Endodermal cell (in vitro differentiated cells): ENCODE results near the gene ZNF407. TPM values are rescaled to one million over a fixed set of nuclear protein-coding genes. Genes with fewer than 3 reads are reported as not detected.
A peak's percentile ranks its signal among the peaks of the same experiment; 100 is the strongest.

Experiments used
- DNase-seq: peaks from one replicate; pipeline ENCODE4 v3.0.0-alpha.2; 2017
- H3K27ac ChIP-seq: 2 replicates; pipeline ENCODE4 v1.5.1; 2013; ENCODE audit warnings: mild to moderate bottlenecking, low read depth, low read length, moderate library complexity
- H3K27me3 ChIP-seq: 2 replicates; pipeline ENCODE4 v1.6.1; 2013; ENCODE audit warnings: mild to moderate bottlenecking, low read length, moderate library complexity; ENCODE audit not compliant: insufficient read depth, control insufficient read depth, poor library complexity, severe bottlenecking
- H3K36me3 ChIP-seq: 2 replicates; pipeline ENCODE4 v1.7.0; 2013; ENCODE audit warnings: mild to moderate bottlenecking, low read length, moderate library complexity; ENCODE audit not compliant: control insufficient read depth, insufficient read depth
- H3K4me1 ChIP-seq: one replicate; pipeline ENCODE4 v1.7.0; 2013; ENCODE audit warnings: low read length; ENCODE audit not compliant: control insufficient read depth, insufficient read depth
- H3K4me3 ChIP-seq: 2 replicates; pipeline ENCODE4 v1.5.1; 2013; ENCODE audit warnings: mild to moderate bottlenecking, low read length, moderate library complexity
- H3K9ac ChIP-seq: 2 replicates; pipeline ENCODE4 v1.6.1; 2013; ENCODE audit warnings: mild to moderate bottlenecking, low read length, moderate library complexity; ENCODE audit not compliant: poor library complexity, severe bottlenecking; ENCODE audit errors: extremely low read depth
- H3K9me3 ChIP-seq: 2 replicates; pipeline ENCODE4 v1.6.1; 2013; ENCODE audit warnings: mild to moderate bottlenecking, low read length, moderate library complexity; ENCODE audit not compliant: control insufficient read depth
- H3K27ac Mint-ChIP-seq: 2 replicates; pipeline ENCODE4 v1.8.0; 2020; ENCODE audit warnings: mixed read lengths
- H3K27me3 Mint-ChIP-seq: 2 replicates; pipeline ENCODE4 v1.8.0; 2021; ENCODE audit warnings: mild to moderate bottlenecking, mixed read lengths; ENCODE audit not compliant: insufficient read depth
- H3K36me3 Mint-ChIP-seq: 2 replicates; pipeline ENCODE4 v1.8.0; 2020; ENCODE audit warnings: low read depth, mixed read lengths
- H3K4me1 Mint-ChIP-seq: 2 replicates; pipeline ENCODE4 v1.8.0; 2020; ENCODE audit warnings: mixed read lengths
- H3K4me3 Mint-ChIP-seq: 2 replicates; pipeline ENCODE4 v1.8.0; 2020; ENCODE audit warnings: mild to moderate bottlenecking, moderate library complexity, mixed read lengths
- H3K9me3 Mint-ChIP-seq: 2 replicates; pipeline ENCODE4 v1.8.0; 2020; ENCODE audit warnings: mild to moderate bottlenecking, mixed read lengths
- WGBS, 2 experiments: methylation state at CpG; one replicate each; pipeline versions ENCODE4 v1.1.5 to v1.1.7; 2013; ENCODE audit warnings: missing lambda C conversion rate in 2 of 2, mixed read lengths in 1 of 2; ENCODE audit not compliant: insufficient coverage in 1 of 2, insufficient read length in 1 of 2; 5-methylcytosine and 5-hydroxymethylcytosine counted together
- total RNA-seq, 2 donors: library from RNA; stranded (reverse); fragmentation: NEBNext Ultra II Directional in 1 of 2; extraction: Animal tissue kit (Norgen Biotek cat#: 25700) in 1 of 2; gene quantifications; 2 replicates in 1 of 2; 3 replicates in 1 of 2; pipeline ENCODE4 v1.2.1, GENCODE V29; 2021
- TF ChIP-seq, protein P1 (sequence below): fragments of 200-600 bp; sonication (generic); conservative IDR thresholded peaks from 2 replicates; pipeline ENCODE4 v1.5.0; 2021; ENCODE audit warnings: antibody characterized with exemption, mild to moderate bottlenecking

Gene ZNF407
- total RNA-seq, 2 donors from 2014 or later, result 7.6 to 13.1 TPM

DNA sequence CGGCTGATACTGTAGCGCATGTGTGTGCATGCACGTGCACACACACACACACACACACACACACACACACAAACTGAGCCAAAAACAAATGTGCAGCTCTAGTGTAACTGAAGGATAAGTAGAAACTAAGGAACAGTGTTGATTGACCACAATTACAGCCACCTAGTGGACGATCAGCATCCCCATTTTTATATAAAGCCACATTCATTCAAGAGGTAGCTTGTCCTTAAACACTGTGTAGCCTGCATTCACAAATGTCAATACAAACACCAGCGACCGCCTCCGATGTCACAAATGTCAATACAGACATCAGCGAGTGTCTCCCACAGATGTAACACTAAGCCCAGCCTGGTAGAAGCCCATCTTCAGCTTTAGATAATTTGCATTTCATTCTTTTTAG, 443.9 kb downstream of the ZNF407 start:
- Histone ChIP-seq H3K4me1 (no peaks in the 10 kb centered on the region), H3K27ac (no peak overlapping the region), H3K4me3 (no peak overlapping the region), H3K9me3 (no peaks in the 10 kb centered on the region), H3K9ac (no peak overlapping the region), H3K36me3 (no peaks in the 10 kb centered on the region), H3K27me3 (no peaks in the 10 kb centered on the region)
- WGBS, 2 experiments, result 67 to 91% methylated on average over 1 to 8 of the region's 8 CpGs
- Mint-ChIP-seq H3K27me3 (no peaks in the 10 kb centered on the region), H3K4me1 (peaks cover 4% of the 10 kb centered on the region), H3K36me3 (no peaks in the 10 kb centered on the region), H3K9me3 (no peaks in the 10 kb centered on the region), H3K4me3 (no peak overlapping the region), H3K27ac (no peak overlapping the region)
- TF ChIP-seq, protein P1, sequence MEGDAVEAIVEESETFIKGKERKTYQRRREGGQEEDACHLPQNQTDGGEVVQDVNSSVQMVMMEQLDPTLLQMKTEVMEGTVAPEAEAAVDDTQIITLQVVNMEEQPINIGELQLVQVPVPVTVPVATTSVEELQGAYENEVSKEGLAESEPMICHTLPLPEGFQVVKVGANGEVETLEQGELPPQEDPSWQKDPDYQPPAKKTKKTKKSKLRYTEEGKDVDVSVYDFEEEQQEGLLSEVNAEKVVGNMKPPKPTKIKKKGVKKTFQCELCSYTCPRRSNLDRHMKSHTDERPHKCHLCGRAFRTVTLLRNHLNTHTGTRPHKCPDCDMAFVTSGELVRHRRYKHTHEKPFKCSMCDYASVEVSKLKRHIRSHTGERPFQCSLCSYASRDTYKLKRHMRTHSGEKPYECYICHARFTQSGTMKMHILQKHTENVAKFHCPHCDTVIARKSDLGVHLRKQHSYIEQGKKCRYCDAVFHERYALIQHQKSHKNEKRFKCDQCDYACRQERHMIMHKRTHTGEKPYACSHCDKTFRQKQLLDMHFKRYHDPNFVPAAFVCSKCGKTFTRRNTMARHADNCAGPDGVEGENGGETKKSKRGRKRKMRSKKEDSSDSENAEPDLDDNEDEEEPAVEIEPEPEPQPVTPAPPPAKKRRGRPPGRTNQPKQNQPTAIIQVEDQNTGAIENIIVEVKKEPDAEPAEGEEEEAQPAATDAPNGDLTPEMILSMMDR, result peak; percentile 74
- DNase-seq, result no peak

DNA sequence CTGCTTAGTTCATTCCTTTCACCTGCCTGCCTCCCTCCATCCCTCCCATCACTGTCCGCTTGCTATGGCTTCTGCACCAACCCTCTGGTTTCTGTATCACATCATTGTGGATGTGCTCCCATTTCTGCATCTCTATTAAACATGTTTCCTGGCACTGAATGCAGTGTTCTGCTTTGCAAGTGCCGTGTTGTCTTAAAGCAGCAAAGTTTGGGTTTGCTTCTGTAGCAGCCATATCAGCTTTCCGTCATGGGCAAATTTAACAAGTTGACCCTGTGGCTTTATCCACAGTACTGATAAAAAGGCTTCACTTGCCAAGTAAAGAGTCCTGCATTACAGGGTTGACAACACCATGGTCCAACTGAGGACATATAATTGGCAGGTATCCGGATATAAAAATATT, 445.8 kb downstream of the ZNF407 start:
- H3K4me3 ChIP-seq, result no peak overlapping the region
- no peaks in the 10 kb centered on the region for H3K9me3 Mint-ChIP-seq

DNA sequence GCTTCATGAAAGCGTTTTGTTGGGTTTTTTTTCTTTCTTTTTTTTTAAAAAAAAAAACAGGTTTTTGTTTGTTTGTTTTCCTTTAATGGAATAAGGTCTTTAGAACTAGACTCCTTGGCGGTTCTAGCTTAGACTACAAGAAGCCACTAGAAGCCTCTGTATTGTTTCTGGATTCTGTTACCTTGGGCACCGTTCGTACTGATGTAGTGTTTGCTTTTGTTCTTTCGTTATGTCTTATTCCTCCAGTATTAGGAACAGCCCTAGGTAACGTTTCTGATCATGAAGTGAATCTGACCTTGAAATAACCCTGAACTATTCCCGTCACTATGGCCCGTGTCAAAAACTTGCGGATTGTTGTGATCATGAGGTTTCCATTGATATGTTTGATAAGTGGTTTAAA, 446.6 kb downstream of the ZNF407 start:
- peaks cover 4% of the 10 kb centered on the region for H3K4me1 Mint-ChIP-seq
- no peaks in the 10 kb centered on the region for H3K27me3 Mint-ChIP-seq
- H3K9me3 Mint-ChIP-seq, result no peaks in the 10 kb centered on the region
- no peak overlapping the region for H3K27ac Mint-ChIP-seq
- no peak overlapping the region for H3K4me3 ChIP-seq
- no peak overlapping the region for H3K4me3 Mint-ChIP-seq
- no peaks in the 10 kb centered on the region for H3K36me3 ChIP-seq
- H3K27ac ChIP-seq, result no peak overlapping the region
- H3K36me3 Mint-ChIP-seq, result no peaks in the 10 kb centered on the region
- H3K9ac ChIP-seq, result no peak overlapping the region
- 92% methylated on average over 4 to 9 of the region's 9 CpGs for WGBS, 2 experiments
- no peak for DNase-seq
- no peaks in the 10 kb centered on the region for H3K4me1 ChIP-seq
- no peaks in the 10 kb centered on the region for H3K27me3 ChIP-seq
- no peaks in the 10 kb centered on the region for H3K9me3 ChIP-seq
- TF ChIP-seq, protein P1, result no peak

More for the DNA sequence above, 445.8 kb downstream of the ZNF407 start:
- TF ChIP-seq, protein P1, result no peak
- no peaks in the 10 kb centered on the region for H3K4me1 ChIP-seq
- no peaks in the 10 kb centered on the region for H3K27me3 ChIP-seq
- no peak overlapping the region for H3K9ac ChIP-seq
- Mint-ChIP-seq H3K4me1 (peaks cover 4% of the 10 kb centered on the region), H3K27ac (no peak overlapping the region), H3K4me3 (no peak overlapping the region), H3K27me3 (no peaks in the 10 kb centered on the region), H3K36me3 (no peaks in the 10 kb centered on the region)
- 94 to 98% methylated on average over 4 of the region's 4 CpGs for WGBS, 2 experiments
- no peaks in the 10 kb centered on the region for H3K36me3 ChIP-seq
- no peak overlapping the region for H3K27ac ChIP-seq
- no peak for DNase-seq
- no peaks in the 10 kb centered on the region for H3K9me3 ChIP-seq
